K562 (cell line): ENCODE data around the gene JUND. TPM values are rescaled to one million over a fixed set of nuclear protein-coding genes. Genes with fewer than 3 reads are reported as not detected.

Experiments used
- ATAC-seq: fragments of 200-7000 bp; cut with Tn5 transposase; 3 replicates; pipeline ENCODE4 v1.9.1; 2020; ENCODE audit warnings: moderate library complexity
- BruUV-seq: library from RNA; stranded (reverse); fragments of 400-500 nt; replicated peaks from 2 replicates; lab custom pipeline; 2021; lab: Mats Ljungman, UMichigan
- CTCF ChIA-PET: fragments of 300-600 bp; formaldehyde crosslinking; extraction: SDS; loops from one replicate; lab custom pipeline; 2021; ENCODE audit warnings: low intra/inter-chr PET ratio; lab: Yijun Ruan, JAX
- POLR2A ChIA-PET: fragments of 300-600, 350-650 bp; sonication (Branson Sonifier 250); formaldehyde crosslinking; extraction: SDS; loops from one replicate; lab custom pipeline; 2021; ENCODE audit warnings: antibody characterized with exemption, inconsistent platforms; lab: Yijun Ruan, JAX
- DNase-seq, 4 experiments: peaks; one replicate each; pipeline versions ENCODE4 v3.0.0 to v3.0.0-alpha.2; 2011 to 2018; ENCODE audit warnings: low spot score in 3 of 4, mixed read lengths in 3 of 4; ENCODE audit errors: extremely low read depth in 1 of 4
- FAIRE-seq: peaks from 2 replicates; lab custom pipeline; 2011; peaks lifted over from hg19 to GRCh38; lab: Jason Lieb, UNC
- H2AFZ ChIP-seq: 2 replicates; pipeline ENCODE4 v1.6.0; 2011; ENCODE audit warnings: low read depth, low read length, control low read depth, inconsistent platforms
- H3K27ac ChIP-seq: fragments of 200-600 bp; 3 replicates; pipeline ENCODE4 v1.8.0; 2011; ENCODE audit warnings: low read depth, mild to moderate bottlenecking, control low read depth, inconsistent platforms, low read length, moderate library complexity, mixed read lengths; ENCODE audit errors: extremely low read depth
- H3K27me3 ChIP-seq, 2 experiments: fragments of 300-600 bp in 1 of 2; 2 replicates in 1 of 2; 3 replicates in 1 of 2; pipeline versions ENCODE4 v1.6.0 to v1.8.0; 2011; ENCODE audit warnings: inconsistent platforms in 2 of 2, low read length in 2 of 2, mild to moderate bottlenecking in 1 of 2, mixed read lengths in 1 of 2, moderate library complexity in 1 of 2; ENCODE audit not compliant: control insufficient read depth in 2 of 2, insufficient read depth in 2 of 2
- H3K36me3 ChIP-seq: fragments of 300-600 bp; 3 replicates; pipeline ENCODE4 v1.8.0; 2011; ENCODE audit warnings: mild to moderate bottlenecking, low read length, inconsistent platforms; ENCODE audit not compliant: control insufficient read depth, insufficient read depth
- H3K4me1 ChIP-seq, 2 experiments: fragments of 200-600 bp in 1 of 2; replicated peaks in 1 of 2; 2 replicates in 1 of 2; 3 replicates in 1 of 2; pipeline versions ENCODE4 v1.5.1 to v1.8.0; 2011; ENCODE audit warnings: inconsistent platforms in 2 of 2, low read length in 2 of 2, mild to moderate bottlenecking in 1 of 2, mixed read lengths in 1 of 2, moderate library complexity in 1 of 2; ENCODE audit not compliant: control insufficient read depth in 2 of 2, insufficient read depth in 2 of 2
- H3K4me2 ChIP-seq: 2 replicates; pipeline ENCODE4 v1.6.1; 2011; ENCODE audit warnings: low read length, control low read depth, inconsistent platforms, mixed read lengths; ENCODE audit not compliant: insufficient read depth
- H3K4me3 ChIP-seq: fragments of 200-600 bp; sonication (generic), shearing (Covaris generic); 2 replicates; pipeline ENCODE4 v1.5.1; 2016; ENCODE audit warnings: control low read depth, inconsistent platforms
- H3K79me2 ChIP-seq: fragments of 200-600 bp; 3 replicates; pipeline ENCODE4 v1.8.0; 2011; ENCODE audit warnings: low read length, inconsistent platforms; ENCODE audit not compliant: control insufficient read depth, insufficient read depth
- H3K9ac ChIP-seq, 2 experiments: 2 replicates each; pipeline versions ENCODE4 v1.6.0 to v1.6.1; 2011; ENCODE audit warnings: low read depth in 2 of 2, low read length in 2 of 2, control low read depth in 1 of 2, inconsistent platforms in 1 of 2, mild to moderate bottlenecking in 1 of 2, mixed read lengths in 1 of 2; ENCODE audit not compliant: insufficient read depth in 1 of 2
- H3K9me1 ChIP-seq: one replicate; pipeline ENCODE4 v1.6.0; 2011; ENCODE audit warnings: inconsistent platforms, mild to moderate bottlenecking, low read length, moderate library complexity; ENCODE audit not compliant: control insufficient read depth, insufficient read depth
- H3K9me3 ChIP-seq: replicated peaks from 2 replicates; pipeline ENCODE4 v1.5.1; 2011; ENCODE audit warnings: low read depth, low read length, inconsistent platforms; ENCODE audit not compliant: control insufficient read depth, insufficient read depth
- H4K20me1 ChIP-seq: replicated peaks from 2 replicates; pipeline ENCODE4 v1.6.1; 2011; ENCODE audit warnings: low read length, inconsistent platforms, mixed read lengths; ENCODE audit not compliant: control insufficient read depth, insufficient read depth
- BCOR ChIP-seq: fragments of 450-650 bp; IDR thresholded peaks from 2 replicates; pipeline ENCODE4 v1.6.1; 2016
- IFI16 ChIP-seq: fragments of 250-450 bp; sonication (Bioruptor Pico); IDR thresholded peaks from 2 replicates; pipeline ENCODE4 v2.1.2; 2022; ENCODE audit warnings: mild to moderate bottlenecking, inconsistent platforms
- JUNB ChIP-seq: fragments of 450-650 bp; formaldehyde crosslinking; conservative IDR thresholded peaks from 2 replicates; pipeline ENCODE4 v1.4.0; 2020; ENCODE audit warnings: mild to moderate bottlenecking
- MAZ ChIP-seq, 2 experiments: fragments of 450-650 bp in 1 of 2; sonication (generic) in 1 of 2; formaldehyde crosslinking; IDR thresholded peaks in 1 of 2; conservative IDR thresholded peaks in 1 of 2; 2 replicates each; pipeline versions ENCODE4 v1.4.0 to v1.5.0; 2020; ENCODE audit warnings: mild to moderate bottlenecking in 1 of 2, missing genetic modification reagents in 1 of 2
- TOE1 ChIP-seq, 2 experiments: fragments of 450-650 bp in 1 of 2; sonication (generic) in 1 of 2; formaldehyde crosslinking in 1 of 2; IDR thresholded peaks; 2 replicates each; pipeline versions ENCODE4 v1.7.1 to v1.8.0; 2016 to 2022; ENCODE audit warnings: borderline replicate concordance in 2 of 2, mild to moderate bottlenecking in 2 of 2, antibody characterized with exemption in 1 of 2, inconsistent platforms in 1 of 2, low read depth in 1 of 2, missing genetic modification reagents in 1 of 2, moderate library complexity in 1 of 2
- WGBS: fragments of 100-300 bp; shearing (Covaris generic); methylation state at CpG from one replicate; pipeline ENCODE4 v1.1.6; 2016; ENCODE audit warnings: low coverage, mixed read lengths; ENCODE audit not compliant: insufficient coverage; ENCODE audit errors: missing lambda C conversion rate; 5-methylcytosine and 5-hydroxymethylcytosine counted together
- in situ Hi-C: fragments of 300-500 bp; cut with MboI; formaldehyde crosslinking; loops from 4 replicates; pipeline ENCODE4 v1.15.0; 2018; ENCODE audit warnings: inconsistent platforms, mixed read lengths
- intact Hi-C: fragments of 100-400 bp; cut with micrococcal nuclease; formaldehyde crosslinking; loops from 2 replicates; pipeline ENCODE4 v1.14.2; 2022
- polyA plus RNA-seq, 8 experiments: library from polyadenylated mRNA; depleted of rRNA in 4 of 8; stranded (reverse) in 5 of 8; unstranded in 3 of 8; fragments of >200 nt; fragmentation: Nextera tagmentation in 2 of 8; fragmentation: Illumina TruSeq in 1 of 8; extraction: Ambion mirVana in 2 of 8; extraction: Trizol in 1 of 8; gene quantifications; 2 replicates each; pipeline versions ENCODE4 v1.2.1 to v1.2.3, GENCODE V29; 2011 to 2014; ENCODE audit warnings: inconsistent platforms in 1 of 8, missing spikeins in 1 of 8
- total RNA-seq, 7 experiments: library from RNA; depleted of rRNA in 6 of 7; stranded (reverse); fragments of >200 nt in 6 of 7; fragmentation: Illumina TruSeq in 2 of 7; extraction: Trizol in 2 of 7; gene quantifications; 2 replicates each; pipeline versions ENCODE4 v1.2.1 to v1.2.3, GENCODE V29; 2011 to 2021; ENCODE audit warnings: low replicate concordance in 1 of 7
- TF ChIP-seq, protein P1 (sequence below): fragments of 450-650 bp; IDR thresholded peaks from 2 replicates; pipeline ENCODE4 v1.6.1; 2016
- TF ChIP-seq, protein P2 (sequence below): sonication (generic); IDR thresholded peaks from 2 replicates; pipeline ENCODE4 v1.6.1; 2016

JUND gene
- total and polyA plus RNA-seq, 9 of the 15 experiments (the other 6 are each of a cell fraction or from before 2014, with no cell fraction given): 6.4 to 286 (median 42.3) TPM

DNA sequence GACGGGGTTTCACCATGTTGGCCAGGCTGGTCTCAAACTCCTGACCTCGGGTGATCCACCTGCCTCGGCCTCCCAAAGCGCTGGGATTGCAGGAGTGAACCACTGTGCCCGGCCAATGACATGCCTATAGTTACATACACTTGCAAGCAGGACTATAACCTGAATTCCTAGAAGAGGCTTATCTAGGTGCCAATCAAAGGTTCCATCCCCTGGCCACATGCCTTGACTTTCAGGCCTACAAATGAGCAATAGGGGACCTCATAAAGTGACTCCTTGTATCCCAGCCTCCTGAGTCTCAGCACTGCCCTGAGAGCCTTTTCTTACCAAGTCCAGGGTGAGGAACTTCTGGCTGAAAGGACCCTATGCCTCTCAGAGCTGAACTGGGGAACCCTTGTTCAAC is 45.4 kb upstream of the JUND start:
- no TSS peak for BruUV-seq
- Histone ChIP-seq H3K4me1 (peaks cover 28 to 36% of the 10 kb centered on the region in 2 experiments), H4K20me1 (no peaks in the 10 kb centered on the region), H3K4me2 (no peak overlapping the region), H3K9me3 (no peaks in the 10 kb centered on the region), H3K27ac (0 out of 3 replicates have a peak overlapping the region, but pooled peaks have one; percentile 1), H3K27me3 (no peaks in the 10 kb centered on the region), H3K79me2 (peaks cover 17% of the 10 kb centered on the region), H3K36me3 (no peaks in the 10 kb centered on the region), H3K9ac (peak overlapping the region; percentile 3 to 84; a peak in 3 of 4 replicates), H3K4me3 (no peak overlapping the region), H3K9me1 (no peaks in the 10 kb centered on the region), H2AFZ (peak overlapping the region; percentile 78)
- WGBS: 76% methylated on average over 2 of the region's 5 CpGs
- ATAC-seq (no peak), DNase-seq (no peak), FAIRE-seq (no peak)
- in situ Hi-C loops: no loop called here
- CTCF ChIA-PET: interaction anchor here (2.2 kb wide), 1 partner anchor 48 kb away, joined by 11 read pairs; no protein-coding TSS in a partner anchor
- TF ChIP-seq TOE1 (IDR thresholded peaks at IDR 0.05; ENCODE audit: borderline replicate concordance): no peak
- no peak for TF ChIP-seq TOE1 (CRISPR knock-in tag; IDR thresholded peaks at IDR 0.05; ENCODE audit: borderline replicate concordance, low read depth)
- TF ChIP-seq, protein P1, sequence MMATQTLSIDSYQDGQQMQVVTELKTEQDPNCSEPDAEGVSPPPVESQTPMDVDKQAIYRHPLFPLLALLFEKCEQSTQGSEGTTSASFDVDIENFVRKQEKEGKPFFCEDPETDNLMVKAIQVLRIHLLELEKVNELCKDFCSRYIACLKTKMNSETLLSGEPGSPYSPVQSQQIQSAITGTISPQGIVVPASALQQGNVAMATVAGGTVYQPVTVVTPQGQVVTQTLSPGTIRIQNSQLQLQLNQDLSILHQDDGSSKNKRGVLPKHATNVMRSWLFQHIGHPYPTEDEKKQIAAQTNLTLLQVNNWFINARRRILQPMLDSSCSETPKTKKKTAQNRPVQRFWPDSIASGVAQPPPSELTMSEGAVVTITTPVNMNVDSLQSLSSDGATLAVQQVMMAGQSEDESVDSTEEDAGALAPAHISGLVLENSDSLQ: peak; percentile 56
- TF ChIP-seq IFI16: no peak
- no peak for TF ChIP-seq JUNB (CRISPR knock-in tag)
- TF ChIP-seq, protein P2, sequence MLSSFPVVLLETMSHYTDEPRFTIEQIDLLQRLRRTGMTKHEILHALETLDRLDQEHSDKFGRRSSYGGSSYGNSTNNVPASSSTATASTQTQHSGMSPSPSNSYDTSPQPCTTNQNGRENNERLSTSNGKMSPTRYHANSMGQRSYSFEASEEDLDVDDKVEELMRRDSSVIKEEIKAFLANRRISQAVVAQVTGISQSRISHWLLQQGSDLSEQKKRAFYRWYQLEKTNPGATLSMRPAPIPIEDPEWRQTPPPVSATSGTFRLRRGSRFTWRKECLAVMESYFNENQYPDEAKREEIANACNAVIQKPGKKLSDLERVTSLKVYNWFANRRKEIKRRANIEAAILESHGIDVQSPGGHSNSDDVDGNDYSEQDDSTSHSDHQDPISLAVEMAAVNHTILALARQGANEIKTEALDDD: no peak
- TF ChIP-seq MAZ (CRISPR knock-in tag; conservative IDR thresholded peaks at IDR 0.05 in 1 of 2, IDR thresholded peaks at IDR 0.05 in 1 of 2): no peak
- TF ChIP-seq BCOR: 0 out of 2 replicates have a peak, but pooled peaks have one; percentile 56
- POLR2A ChIA-PET: interaction anchor here (9.8 kb wide), 1 partner anchor 47 kb away, joined by 122 read pairs; the partner anchor contains the start of gene JUND
- intact Hi-C loops: loop anchor here (5.0 to 10.0 kb wide), 2 partner anchors 119 to 212 kb away; no protein-coding TSS in a partner anchor
